K562 (cell line): Measurements from ENCODE around the gene HSD11B2. TPM values are rescaled to one million over a fixed set of nuclear protein-coding genes. Genes with fewer than 3 reads are reported as not detected.

Experiments used
- ATAC-seq: fragments of 200-7000 bp; cut with Tn5 transposase; 3 replicates; pipeline ENCODE4 v1.9.1; 2020; ENCODE audit warnings: moderate library complexity
- BruUV-seq: library from RNA; stranded (reverse); fragments of 400-500 nt; replicated peaks from 2 replicates; lab custom pipeline; 2021; lab: Mats Ljungman, UMichigan
- CTCF ChIA-PET: fragments of 300-600 bp; formaldehyde crosslinking; extraction: SDS; loops from one replicate; lab custom pipeline; 2021; ENCODE audit warnings: low intra/inter-chr PET ratio; lab: Yijun Ruan, JAX
- POLR2A ChIA-PET: fragments of 300-600, 350-650 bp; sonication (Branson Sonifier 250); formaldehyde crosslinking; extraction: SDS; loops from one replicate; lab custom pipeline; 2021; ENCODE audit warnings: antibody characterized with exemption, inconsistent platforms; lab: Yijun Ruan, JAX
- DNase-seq, 4 experiments: peaks; one replicate each; pipeline versions ENCODE4 v3.0.0 to v3.0.0-alpha.2; 2011 to 2018; ENCODE audit warnings: low spot score in 3 of 4, mixed read lengths in 3 of 4; ENCODE audit errors: extremely low read depth in 1 of 4
- FAIRE-seq: peaks from 2 replicates; lab custom pipeline; 2011; peaks lifted over from hg19 to GRCh38; lab: Jason Lieb, UNC
- H2AFZ ChIP-seq: 2 replicates; pipeline ENCODE4 v1.6.0; 2011; ENCODE audit warnings: low read depth, low read length, control low read depth, inconsistent platforms
- H3K27ac ChIP-seq: fragments of 200-600 bp; 3 replicates; pipeline ENCODE4 v1.8.0; 2011; ENCODE audit warnings: low read depth, mild to moderate bottlenecking, control low read depth, inconsistent platforms, low read length, moderate library complexity, mixed read lengths; ENCODE audit errors: extremely low read depth
- H3K27me3 ChIP-seq, 2 experiments: fragments of 300-600 bp in 1 of 2; 2 replicates in 1 of 2; 3 replicates in 1 of 2; pipeline versions ENCODE4 v1.6.0 to v1.8.0; 2011; ENCODE audit warnings: inconsistent platforms in 2 of 2, low read length in 2 of 2, mild to moderate bottlenecking in 1 of 2, mixed read lengths in 1 of 2, moderate library complexity in 1 of 2; ENCODE audit not compliant: control insufficient read depth in 2 of 2, insufficient read depth in 2 of 2
- H3K36me3 ChIP-seq: fragments of 300-600 bp; 3 replicates; pipeline ENCODE4 v1.8.0; 2011; ENCODE audit warnings: mild to moderate bottlenecking, low read length, inconsistent platforms; ENCODE audit not compliant: control insufficient read depth, insufficient read depth
- H3K4me1 ChIP-seq, 2 experiments: fragments of 200-600 bp in 1 of 2; replicated peaks in 1 of 2; 2 replicates in 1 of 2; 3 replicates in 1 of 2; pipeline versions ENCODE4 v1.5.1 to v1.8.0; 2011; ENCODE audit warnings: inconsistent platforms in 2 of 2, low read length in 2 of 2, mild to moderate bottlenecking in 1 of 2, mixed read lengths in 1 of 2, moderate library complexity in 1 of 2; ENCODE audit not compliant: control insufficient read depth in 2 of 2, insufficient read depth in 2 of 2
- H3K4me2 ChIP-seq: 2 replicates; pipeline ENCODE4 v1.6.1; 2011; ENCODE audit warnings: low read length, control low read depth, inconsistent platforms, mixed read lengths; ENCODE audit not compliant: insufficient read depth
- H3K4me3 ChIP-seq: fragments of 200-600 bp; sonication (generic), shearing (Covaris generic); 2 replicates; pipeline ENCODE4 v1.5.1; 2016; ENCODE audit warnings: control low read depth, inconsistent platforms
- H3K79me2 ChIP-seq: fragments of 200-600 bp; 3 replicates; pipeline ENCODE4 v1.8.0; 2011; ENCODE audit warnings: low read length, inconsistent platforms; ENCODE audit not compliant: control insufficient read depth, insufficient read depth
- H3K9ac ChIP-seq, 2 experiments: 2 replicates each; pipeline versions ENCODE4 v1.6.0 to v1.6.1; 2011; ENCODE audit warnings: low read depth in 2 of 2, low read length in 2 of 2, control low read depth in 1 of 2, inconsistent platforms in 1 of 2, mild to moderate bottlenecking in 1 of 2, mixed read lengths in 1 of 2; ENCODE audit not compliant: insufficient read depth in 1 of 2
- H3K9me1 ChIP-seq: one replicate; pipeline ENCODE4 v1.6.0; 2011; ENCODE audit warnings: inconsistent platforms, mild to moderate bottlenecking, low read length, moderate library complexity; ENCODE audit not compliant: control insufficient read depth, insufficient read depth
- H3K9me3 ChIP-seq: replicated peaks from 2 replicates; pipeline ENCODE4 v1.5.1; 2011; ENCODE audit warnings: low read depth, low read length, inconsistent platforms; ENCODE audit not compliant: control insufficient read depth, insufficient read depth
- H4K20me1 ChIP-seq: replicated peaks from 2 replicates; pipeline ENCODE4 v1.6.1; 2011; ENCODE audit warnings: low read length, inconsistent platforms, mixed read lengths; ENCODE audit not compliant: control insufficient read depth, insufficient read depth
- CCNT2 ChIP-seq: IDR thresholded peaks from 2 replicates; pipeline ENCODE4 v1.6.1; 2011; ENCODE audit warnings: borderline replicate concordance, low read depth, mild to moderate bottlenecking, moderate library complexity, mixed read lengths, low read length; ENCODE audit not compliant: insufficient read length; ENCODE audit errors: extremely low read depth
- ETS1 ChIP-seq: conservative IDR thresholded peaks from 2 replicates; pipeline ENCODE4 v1.6.1; 2011; ENCODE audit warnings: low read depth, mild to moderate bottlenecking, low read length; ENCODE audit not compliant: control insufficient read depth
- MAFK ChIP-seq: IDR thresholded peaks from 2 replicates; pipeline ENCODE4 v1.6.1; 2011; ENCODE audit warnings: low read length, improper control_type of control experiment
- NFE2 ChIP-seq: IDR thresholded peaks from 2 replicates; pipeline ENCODE4 v1.6.1; 2014; ENCODE audit warnings: antibody characterized with exemption, low read depth
- NR2F6 ChIP-seq: fragments of 450-650 bp; formaldehyde crosslinking; IDR thresholded peaks from 2 replicates; pipeline ENCODE4 v1.4.0; 2020; ENCODE audit warnings: mild to moderate bottlenecking
- RBM14 ChIP-seq: fragments of 200-400 bp; formaldehyde crosslinking; IDR thresholded peaks from 2 replicates; pipeline ENCODE4 v1.6.1; 2018; ENCODE audit warnings: low read depth, mild to moderate bottlenecking, low read length, moderate library complexity, borderline replicate concordance; ENCODE audit not compliant: insufficient read depth
- RERE ChIP-seq: sonication (generic); formaldehyde crosslinking; IDR thresholded peaks from 2 replicates; pipeline ENCODE4 v1.8.0; 2023; ENCODE audit warnings: missing genetic modification reagents, mild to moderate bottlenecking, borderline replicate concordance
- STAT5A ChIP-seq: IDR thresholded peaks from 2 replicates; pipeline ENCODE4 v1.6.1; 2012; ENCODE audit warnings: low read length, inconsistent platforms, borderline replicate concordance
- U2AF2 ChIP-seq: fragments of 200-400 bp; formaldehyde crosslinking; optimal IDR thresholded peaks from 2 replicates; pipeline ENCODE3; 2017; ENCODE audit warnings: low read depth, mild to moderate bottlenecking, low read length
- ZNF589 ChIP-seq: fragments of 200-800 bp; sonication (Bioruptor generic); IDR thresholded peaks from 2 replicates; pipeline ENCODE4 v1.6.1; 2016; ENCODE audit warnings: low read depth, missing genetic modification characterization, missing compliant biosample characterization
- ZNF644 ChIP-seq: fragments of 200-800 bp; sonication (Bioruptor generic); IDR thresholded peaks from 2 replicates; pipeline ENCODE4 v1.6.1; 2016; ENCODE audit warnings: low read depth, missing genetic modification characterization, missing compliant biosample characterization
- WGBS: fragments of 100-300 bp; shearing (Covaris generic); methylation state at CpG from one replicate; pipeline ENCODE4 v1.1.6; 2016; ENCODE audit warnings: low coverage, mixed read lengths; ENCODE audit not compliant: insufficient coverage; ENCODE audit errors: missing lambda C conversion rate; 5-methylcytosine and 5-hydroxymethylcytosine counted together
- in situ Hi-C: fragments of 300-500 bp; cut with MboI; formaldehyde crosslinking; loops from 4 replicates; pipeline ENCODE4 v1.15.0; 2018; ENCODE audit warnings: inconsistent platforms, mixed read lengths
- intact Hi-C: fragments of 100-400 bp; cut with micrococcal nuclease; formaldehyde crosslinking; loops from 2 replicates; pipeline ENCODE4 v1.14.2; 2022
- polyA plus RNA-seq, 8 experiments: library from polyadenylated mRNA; depleted of rRNA in 4 of 8; stranded (reverse) in 5 of 8; unstranded in 3 of 8; fragments of >200 nt; fragmentation: Nextera tagmentation in 2 of 8; fragmentation: Illumina TruSeq in 1 of 8; extraction: Ambion mirVana in 2 of 8; extraction: Trizol in 1 of 8; gene quantifications; 2 replicates each; pipeline versions ENCODE4 v1.2.1 to v1.2.3, GENCODE V29; 2011 to 2014; ENCODE audit warnings: inconsistent platforms in 1 of 8, missing spikeins in 1 of 8
- total RNA-seq, 7 experiments: library from RNA; depleted of rRNA in 6 of 7; stranded (reverse); fragments of >200 nt in 6 of 7; fragmentation: Illumina TruSeq in 2 of 7; extraction: Trizol in 2 of 7; gene quantifications; 2 replicates each; pipeline versions ENCODE4 v1.2.1 to v1.2.3, GENCODE V29; 2011 to 2021; ENCODE audit warnings: low replicate concordance in 1 of 7

Gene HSD11B2
- total and polyA plus RNA-seq, 9 of the 15 experiments (the other 6 are each of a cell fraction or from before 2014, with no cell fraction given) = 0.08 to 2.0 (median 0.79) TPM

- TF ChIP-seq U2AF2 = no peak
Measured at GRCh38 chr16:67460961-67461360, 30.0 kb downstream of the HSD11B2 start (continued).

GRCh38 chr16:67461600-67462278 is 30.8 kb downstream of the HSD11B2 start:
- peaks cover 36% of the 10 kb centered on the region; the same call in 2 of the 3 replicates for H3K36me3 ChIP-seq
- ChIA-PET POLR2A (interaction anchor here (0.6 to 1.5 kb wide), 4 partner anchors 8 to 176 kb away, joined by 3 to 5 read pairs (median 3); no protein-coding TSS in a partner anchor), CTCF (no interaction called here)
- no peaks in the 10 kb centered on the region for H3K9me3 ChIP-seq
- WGBS = 82% methylated on average over 6 of the region's 8 CpGs
- H3K27ac ChIP-seq = no peak overlapping the region; the same call in 2 of the 3 replicates
- H3K4me3 ChIP-seq = no peak overlapping the region
- no TSS peak for BruUV-seq
- H4K20me1 ChIP-seq = peaks cover 64% of the 10 kb centered on the region
- ATAC-seq (no peak), DNase-seq (no peak), FAIRE-seq (peak; percentile 32)
- peaks cover 30 to 48% of the 10 kb centered on the region in 2 experiments for H3K4me1 ChIP-seq
- H3K79me2 ChIP-seq = peaks cover 48% of the 10 kb centered on the region
- no peak overlapping the region for H3K4me2 ChIP-seq
- intact Hi-C loops (loop anchor here (10.0 kb wide), 1 partner anchor 507 kb away; no protein-coding TSS in a partner anchor), in situ Hi-C loops (no loop called here)
- no peaks in the 10 kb centered on the region for H3K27me3 ChIP-seq
- H3K9me1 ChIP-seq = peaks cover 24% of the 10 kb centered on the region
- peak overlapping the region in 1 of 2 experiments; percentile 28; a peak in 1 of 4 replicates for H3K9ac ChIP-seq
- H2AFZ ChIP-seq = no peak overlapping the region
- TF ChIP-seq ETS1 = no peak
- no peak for TF ChIP-seq RERE (CRISPR knock-in tag)
- no peak for TF ChIP-seq RBM14
- no peak for TF ChIP-seq NR2F6
- no peak for TF ChIP-seq NFE2
- TF ChIP-seq ZNF589 = no peak
- no peak for TF ChIP-seq CCNT2
- TF ChIP-seq MAFK = no peak
- no peak for TF ChIP-seq ZNF644
- TF ChIP-seq STAT5A = no peak
